ENCODE measurements around the gene GREM1.

- TF ChIP-seq CTCF (IDR thresholded peaks at IDR 0.05) (no peak), POLR2A (IDR thresholded peaks at IDR 0.05) (no peak)
Measured at GRCh38 chr15:32730677-32731654, 13.2 kb downstream of the GREM1 start.
